ENCODE results near the gene YPEL2. TPM values are rescaled to one million over a fixed set of nuclear protein-coding genes. Genes with fewer than 3 reads are reported as not detected.

YPEL2 gene
- total and polyA plus RNA-seq, 2 of the 13 experiments (the other 11 are each of a cell fraction or from before 2014, with no cell fraction given) = 8.5 to 21.1 TPM

GRCh38 chr17:59342681-59343131, 11.3 kb downstream of the YPEL2 start:
- ChIA-PET POLR2A (interaction anchor here (1.3 kb wide), 1 partner anchor 24 kb away, joined by 4 read pairs; no protein-coding TSS in a partner anchor), CTCF (ENCODE audit: low intra/inter-chr PET ratio, low total read pairs) (no interaction called here)
- Histone ChIP-seq H3K27me3 (ENCODE audit: control insufficient read depth in 1 of 2, insufficient read depth in 2 of 2, low read length in 2 of 2) (no peaks in the 10 kb centered on the region), H3K9ac (ENCODE audit: insufficient read depth, low read depth, low read length) (no peak overlapping the region), H3K27ac (ENCODE audit: extremely low read length, insufficient read depth, low read length) (no peak overlapping the region), H2AFZ (ENCODE audit: low read length) (no peak overlapping the region), H3K9me3 (ENCODE audit: low read length) (no peaks in the 10 kb centered on the region), H3K4me1 (ENCODE audit: insufficient read depth, low read length) (peaks cover 41% of the 10 kb centered on the region), H3K4me2 (ENCODE audit: low read depth, low read length) (no peak overlapping the region), H3K4me3 (replicated peaks in 1 of 3; ENCODE audit: insufficient read depth in 1 of 3, low read depth in 2 of 3, low read length in 3 of 3) (no peak overlapping the region), H4K20me1 (ENCODE audit: insufficient read depth, low read length) (peaks cover 34% of the 10 kb centered on the region), H3K36me3 (replicated peaks in 1 of 2; ENCODE audit: control insufficient read depth in 1 of 2, insufficient read depth in 2 of 2, low read length in 2 of 2) (no peaks in the 10 kb centered on the region; a peak in 1 of 5 replicates), H3K79me2 (ENCODE audit: insufficient read depth, low read length) (peaks cover 60% of the 10 kb centered on the region)
- 63% methylated on average over 4 of the region's 4 CpGs for WGBS (ENCODE audit: low lambda C conversion rate)
- in situ Hi-C loops (cut with HindIII; ENCODE audit: extremely low pct_ligation_motif_present, low pct_unique_long_range_greater_than_20kb) (no loop called here), intact Hi-C loops (cut with micrococcal nuclease; ENCODE audit: unreplicated experiment) (no loop called here)
- DNase-seq (ENCODE audit: low spot score) (no peak), FAIRE-seq (peak; percentile 51), ATAC-seq (peak; percentile 39)
- no TSS peak for BruUV-seq (replicated peaks)
- TF ChIP-seq AKAP8 (CRISPR knock-in tag; IDR thresholded peaks at IDR 0.05) (no peak), NR2F1 (CRISPR knock-in tag; IDR thresholded peaks at IDR 0.05) (no peak)

DNA sequence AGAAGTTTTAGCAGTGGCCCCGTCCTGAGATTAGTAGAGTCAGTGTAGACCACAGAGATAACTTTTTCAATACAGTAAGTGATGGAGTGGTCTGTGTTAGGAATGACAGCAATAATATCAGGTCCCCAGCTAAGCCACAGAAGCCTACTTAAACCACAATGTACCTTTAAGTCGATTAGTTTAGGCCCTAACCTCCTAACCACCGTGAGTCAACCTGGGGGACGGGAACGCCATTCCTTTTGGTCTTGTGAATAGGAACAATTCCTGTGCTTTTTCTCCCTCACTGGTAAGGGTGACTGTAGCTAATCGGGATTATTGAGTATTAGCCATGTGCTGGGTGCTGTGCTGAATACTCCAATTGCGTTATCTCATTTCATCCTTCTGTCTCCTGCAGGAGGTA, 14.0 kb downstream of the YPEL2 start:
- Histone ChIP-seq H2AFZ (ENCODE audit: low read length) (no peak overlapping the region), H3K79me2 (ENCODE audit: insufficient read depth, low read length) (peaks cover 49% of the 10 kb centered on the region), H3K4me2 (ENCODE audit: low read depth, low read length) (no peak overlapping the region), H3K27me3 (ENCODE audit: control insufficient read depth in 1 of 2, insufficient read depth in 2 of 2, low read length in 2 of 2) (no peaks in the 10 kb centered on the region), H4K20me1 (ENCODE audit: insufficient read depth, low read length) (peaks cover 27% of the 10 kb centered on the region), H3K36me3 (replicated peaks in 1 of 2; ENCODE audit: control insufficient read depth in 1 of 2, insufficient read depth in 2 of 2, low read length in 2 of 2) (no peaks in the 10 kb centered on the region; a peak in 1 of 5 replicates), H3K9ac (ENCODE audit: insufficient read depth, low read depth, low read length) (no peak overlapping the region), H3K4me1 (ENCODE audit: insufficient read depth, low read length) (peaks cover 51% of the 10 kb centered on the region), H3K4me3 (replicated peaks in 1 of 3; ENCODE audit: insufficient read depth in 1 of 3, low read depth in 2 of 3, low read length in 3 of 3) (no peak overlapping the region), H3K9me3 (ENCODE audit: low read length) (no peaks in the 10 kb centered on the region), H3K27ac (ENCODE audit: extremely low read length, insufficient read depth, low read length) (no peak overlapping the region)
- ATAC-seq (no peak), FAIRE-seq (no peak), DNase-seq (ENCODE audit: low spot score) (no peak)
- TF ChIP-seq FOXM1 (CRISPR knock-in tag; IDR thresholded peaks at IDR 0.05) (no peak), KLF16 (CRISPR knock-in tag; IDR thresholded peaks at IDR 0.05) (no peak), ZNF10 (CRISPR knock-in tag; IDR thresholded peaks at IDR 0.05; ENCODE audit: borderline replicate concordance, low read depth) (no peak), ETV5 (CRISPR knock-in tag; IDR thresholded peaks at IDR 0.05; ENCODE audit: borderline replicate concordance) (no peak), HOXD1 (CRISPR knock-in tag; IDR thresholded peaks at IDR 0.05) (no peak), POLR2G (IDR thresholded peaks at IDR 0.05; ENCODE audit: low read depth, low read length) (no peak), ZBTB38 (CRISPR knock-in tag; IDR thresholded peaks at IDR 0.05) (no peak), ZNF33A (CRISPR knock-in tag; IDR thresholded peaks at IDR 0.05; ENCODE audit: borderline replicate concordance) (no peak), ZBTB8A (CRISPR knock-in tag; IDR thresholded peaks at IDR 0.05; ENCODE audit: borderline replicate concordance, low read depth) (no peak), ATRX (CRISPR knock-in tag; IDR thresholded peaks at IDR 0.05; ENCODE audit: borderline replicate concordance) (no peak)
- TF ChIP-seq, protein P1, sequence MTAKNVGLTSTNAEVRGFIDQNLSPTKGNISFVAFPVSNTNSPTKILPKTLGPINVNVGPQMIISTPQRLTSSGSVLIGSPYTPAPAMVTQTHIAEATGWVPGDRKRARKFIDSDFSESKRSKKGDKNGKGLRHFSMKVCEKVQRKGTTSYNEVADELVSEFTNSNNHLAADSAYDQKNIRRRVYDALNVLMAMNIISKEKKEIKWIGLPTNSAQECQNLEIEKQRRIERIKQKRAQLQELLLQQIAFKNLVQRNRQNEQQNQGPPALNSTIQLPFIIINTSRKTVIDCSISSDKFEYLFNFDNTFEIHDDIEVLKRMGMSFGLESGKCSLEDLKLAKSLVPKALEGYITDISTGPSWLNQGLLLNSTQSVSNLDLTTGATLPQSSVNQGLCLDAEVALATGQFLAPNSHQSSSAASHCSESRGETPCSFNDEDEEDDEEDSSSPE (CRISPR knock-in tag; IDR thresholded peaks at IDR 0.05) = no peak
- TF ChIP-seq, protein P2, sequence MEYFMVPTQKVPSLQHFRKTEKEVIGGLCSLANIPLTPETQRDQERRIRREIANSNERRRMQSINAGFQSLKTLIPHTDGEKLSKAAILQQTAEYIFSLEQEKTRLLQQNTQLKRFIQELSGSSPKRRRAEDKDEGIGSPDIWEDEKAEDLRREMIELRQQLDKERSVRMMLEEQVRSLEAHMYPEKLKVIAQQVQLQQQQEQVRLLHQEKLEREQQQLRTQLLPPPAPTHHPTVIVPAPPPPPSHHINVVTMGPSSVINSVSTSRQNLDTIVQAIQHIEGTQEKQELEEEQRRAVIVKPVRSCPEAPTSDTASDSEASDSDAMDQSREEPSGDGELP (IDR thresholded peaks at IDR 0.05; ENCODE audit: borderline replicate concordance, low read depth) = no peak
- intact Hi-C loops (cut with micrococcal nuclease; ENCODE audit: unreplicated experiment) = no loop called here
- BruUV-seq (replicated peaks) = no TSS peak
- CTCF ChIA-PET (ENCODE audit: low intra/inter-chr PET ratio, low total read pairs) = no interaction called here
- in situ Hi-C loops (cut with HindIII; ENCODE audit: extremely low pct_ligation_motif_present, low pct_unique_long_range_greater_than_20kb) = no loop called here
- POLR2A ChIA-PET = no interaction called here
- 86% methylated on average over 7 of the region's 7 CpGs for WGBS (ENCODE audit: low lambda C conversion rate)
